T-helper 1 cell treated with Interleukin-12 subunit alpha and Interleukin-12 subunit beta and Interleukin-4 antibody, amounts not matched to agents 30 μg/mL and 1 μg/mL, for 36 hours (primary cell): ENCODE measurements around the gene AQP2.
"Not testable (repeated sequence)": the region's sequence is repeated elsewhere in the genome, so short reads cannot be mapped to it uniquely, and the experiment has no call there.

Experiments used
- H3K27ac Mint-ChIP-seq: one replicate; pipeline ENCODE4 v1.8.0; 2021; ENCODE audit warnings: mild to moderate bottlenecking, mixed read lengths
- H3K27me3 Mint-ChIP-seq: one replicate; pipeline ENCODE4 v1.8.0; 2021; ENCODE audit warnings: low read depth, mixed read lengths
- H3K36me3 Mint-ChIP-seq: one replicate; pipeline ENCODE4 v1.8.0; 2021; ENCODE audit warnings: low read depth, mixed read lengths
- H3K4me1 Mint-ChIP-seq: one replicate; pipeline ENCODE4 v1.8.0; 2021; ENCODE audit warnings: low read depth, mixed read lengths
- H3K4me3 Mint-ChIP-seq: one replicate; pipeline ENCODE4 v1.8.0; 2021; ENCODE audit warnings: mild to moderate bottlenecking, moderate library complexity, mixed read lengths
- H3K9me3 Mint-ChIP-seq: one replicate; pipeline ENCODE4 v1.8.0; 2021; ENCODE audit warnings: mixed read lengths

The AQP2 gene

DNA sequence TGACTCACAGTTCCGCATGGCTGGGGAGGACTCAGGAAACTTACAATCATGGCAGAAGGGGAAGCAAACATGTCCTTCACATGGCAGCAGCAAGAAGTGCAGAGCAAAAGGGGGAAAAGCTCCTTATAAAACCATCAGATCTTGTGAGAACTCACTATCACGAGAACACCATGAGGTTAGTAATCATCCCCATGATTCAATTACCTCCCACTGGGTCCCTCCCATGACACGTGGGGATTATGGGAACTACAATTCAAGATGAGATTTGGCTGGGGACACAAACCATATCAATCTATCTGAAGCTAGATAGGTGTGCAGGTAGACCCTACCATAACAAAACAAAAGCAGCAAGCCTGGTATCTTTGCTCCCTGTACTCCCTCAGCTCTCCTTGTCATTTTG, 35.9 kb downstream of the AQP2 start:
- not testable (repeated sequence) for H3K9me3 Mint-ChIP-seq, H3K27ac Mint-ChIP-seq, H3K27me3 Mint-ChIP-seq, H3K4me1 Mint-ChIP-seq, H3K4me3 Mint-ChIP-seq
- H3K36me3 Mint-ChIP-seq = peaks cover 26% of the 10 kb centered on the region

GRCh38 chr12:49987625-49988303, 37.2 kb downstream of the AQP2 start:
- Mint-ChIP-seq H3K27me3 (no peaks in the 10 kb centered on the region), H3K4me1 (no peaks in the 10 kb centered on the region), H3K4me3 (no peak overlapping the region), H3K27ac (no peak overlapping the region), H3K9me3 (no peaks in the 10 kb centered on the region), H3K36me3 (peaks cover 35% of the 10 kb centered on the region)

DNA sequence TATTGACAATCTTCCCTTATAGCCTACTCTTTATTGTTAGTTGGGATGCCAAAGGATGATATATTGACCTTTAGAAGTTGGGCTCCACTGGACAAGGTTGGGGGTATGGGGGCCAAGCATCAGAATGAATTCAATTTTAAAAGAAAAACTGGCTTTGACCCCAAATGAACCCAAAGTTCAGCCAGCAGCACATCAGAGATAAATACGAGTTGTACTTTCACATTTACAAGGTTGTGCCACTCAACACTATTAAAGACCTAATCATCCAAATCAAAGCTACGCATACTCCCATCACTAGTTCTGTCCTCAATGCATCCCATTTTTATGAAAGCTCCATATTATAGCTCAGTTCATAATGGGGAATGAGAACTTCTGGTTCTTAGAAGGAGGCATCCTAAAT, 38.9 kb downstream of the AQP2 start:
- H3K36me3 Mint-ChIP-seq = peaks cover 45% of the 10 kb centered on the region
- H3K4me3 Mint-ChIP-seq, H3K4me1 Mint-ChIP-seq, H3K9me3 Mint-ChIP-seq, H3K27ac Mint-ChIP-seq, H3K27me3 Mint-ChIP-seq: not testable (repeated sequence)

DNA sequence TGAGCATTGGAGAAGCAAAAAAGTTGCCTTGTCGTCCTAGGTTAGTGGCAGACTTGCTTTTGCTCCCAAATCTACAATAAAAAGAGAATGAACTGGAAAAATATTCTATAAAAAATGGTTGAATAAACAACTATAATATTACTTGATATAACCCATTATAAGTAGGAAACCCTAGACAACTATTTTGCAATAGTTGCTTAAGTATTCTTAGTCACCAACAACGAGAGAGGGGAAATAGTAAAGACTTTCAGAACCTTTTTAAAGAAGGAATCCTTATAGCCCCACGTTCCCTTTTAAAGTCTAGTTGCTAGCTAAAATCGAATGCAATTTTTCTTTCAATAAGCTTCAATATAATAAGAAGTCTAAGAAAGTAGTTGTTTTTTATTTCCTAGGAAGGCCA, 39.7 kb downstream of the AQP2 start:
- no peak overlapping the region for H3K27ac Mint-ChIP-seq
- H3K4me1 Mint-ChIP-seq = no peaks in the 10 kb centered on the region
- no peaks in the 10 kb centered on the region for H3K9me3 Mint-ChIP-seq
- peaks cover 47% of the 10 kb centered on the region for H3K36me3 Mint-ChIP-seq
- H3K27me3 Mint-ChIP-seq = no peaks in the 10 kb centered on the region
- no peak overlapping the region for H3K4me3 Mint-ChIP-seq

GRCh38 chr12:49998453-49998852, 47.9 kb downstream of the AQP2 start:
- Mint-ChIP-seq H3K36me3 (peaks cover 37% of the 10 kb centered on the region), H3K9me3 (no peaks in the 10 kb centered on the region), H3K27ac (no peak overlapping the region), H3K27me3 (no peaks in the 10 kb centered on the region), H3K4me1 (no peaks in the 10 kb centered on the region), H3K4me3 (no peak overlapping the region)

GRCh38 chr12:50003595-50003994, 53.1 kb downstream of the AQP2 start:
- Mint-ChIP-seq H3K4me3 (no peak overlapping the region), H3K27me3 (no peaks in the 10 kb centered on the region), H3K36me3 (peaks cover 39% of the 10 kb centered on the region), H3K4me1 (peaks cover 12% of the 10 kb centered on the region), H3K27ac (no peak overlapping the region), H3K9me3 (no peaks in the 10 kb centered on the region)

- Mint-ChIP-seq H3K9me3 (no peaks in the 10 kb centered on the region), H3K4me3 (no peak overlapping the region), H3K36me3 (peaks cover 35% of the 10 kb centered on the region), H3K4me1 (peaks cover 16% of the 10 kb centered on the region), H3K27ac (no peak overlapping the region), H3K27me3 (no peaks in the 10 kb centered on the region)
These were observed 54.2 kb downstream of the AQP2 start for GRCh38 chr12:50004696-50005095.

- Mint-ChIP-seq H3K36me3 (peaks cover 37% of the 10 kb centered on the region), H3K4me3 (no peak overlapping the region), H3K27ac (peak overlapping the region; percentile 31), H3K27me3 (no peaks in the 10 kb centered on the region), H3K9me3 (no peaks in the 10 kb centered on the region), H3K4me1 (peaks cover 17% of the 10 kb centered on the region)
These were observed 54.6 kb downstream of the AQP2 start for GRCh38 chr12:50005175-50005574.

GRCh38 chr12:50006280-50006679, 55.7 kb downstream of the AQP2 start:
- H3K9me3 Mint-ChIP-seq = no peaks in the 10 kb centered on the region
- no peak overlapping the region for H3K4me3 Mint-ChIP-seq
- H3K27me3 Mint-ChIP-seq = no peaks in the 10 kb centered on the region
- no peak overlapping the region for H3K27ac Mint-ChIP-seq
- H3K4me1 Mint-ChIP-seq = peaks cover 17% of the 10 kb centered on the region
- H3K36me3 Mint-ChIP-seq = peaks cover 34% of the 10 kb centered on the region

GRCh38 chr12:50006754-50007442, 56.4 kb downstream of the AQP2 start:
- Mint-ChIP-seq H3K36me3 (peaks cover 33% of the 10 kb centered on the region), H3K9me3 (no peaks in the 10 kb centered on the region), H3K4me1 (peaks cover 17% of the 10 kb centered on the region), H3K4me3 (no peak overlapping the region), H3K27me3 (no peaks in the 10 kb centered on the region), H3K27ac (peak overlapping the region; percentile 27)
